ENCODE results near the gene SLC6A18.
"Not testable (repeated sequence)": the region's sequence is repeated elsewhere in the genome, so short reads cannot be mapped to it uniquely, and the experiment has no call there.

SLC6A18 gene

GRCh38 chr5:1280177-1281037 is 55.2 kb downstream of the SLC6A18 start:
- Histone ChIP-seq H3F3A (ENCODE audit: control insufficient read depth, insufficient read depth) (no peaks in the 10 kb centered on the region), H3K27me3 (ENCODE audit: control insufficient read depth, low read length) (no peaks in the 10 kb centered on the region), H3K27ac (ENCODE audit: low read depth, low read length) (no peak overlapping the region), H3K79me2 (ENCODE audit: control insufficient read depth, low read length) (peaks cover 87% of the 10 kb centered on the region), H3K4me3 (ENCODE audit: low read length) (no peak overlapping the region), H3K9me3 (ENCODE audit: control insufficient read depth, insufficient read depth, low read length) (no peaks in the 10 kb centered on the region), H3K4me2 (ENCODE audit: low read length) (no peak overlapping the region), H4K20me1 (ENCODE audit: control insufficient read depth, insufficient read depth, low read depth, low read length) (no peaks in the 10 kb centered on the region), H3K36me3 (ENCODE audit: control insufficient read depth, low read length) (peaks cover 63% of the 10 kb centered on the region), H3K9me2 (replicated peaks; ENCODE audit: control insufficient read depth, low read length) (no peaks in the 10 kb centered on the region), H3K4me1 (ENCODE audit: control insufficient read depth, low read length) (no peaks in the 10 kb centered on the region)
- TF ChIP-seq EZH2phosphoT487 (IDR thresholded peaks at IDR 0.05; ENCODE audit: borderline replicate concordance, low read length), result no peak
- TF ChIP-seq CTCF (IDR thresholded peaks at IDR 0.05; ENCODE audit: low read depth, low read length, poor library complexity, severe bottlenecking), result no peak

GRCh38 chr5:1281038-1281882 is 56.1 kb downstream of the SLC6A18 start:
- H4K20me1 ChIP-seq (ENCODE audit: control insufficient read depth, insufficient read depth, low read depth, low read length), result no peaks in the 10 kb centered on the region
- peaks cover 89% of the 10 kb centered on the region for H3K79me2 ChIP-seq (ENCODE audit: control insufficient read depth, low read length)
- no peaks in the 10 kb centered on the region for H3K9me2 ChIP-seq (replicated peaks; ENCODE audit: control insufficient read depth, low read length)
- H3K36me3 ChIP-seq (ENCODE audit: control insufficient read depth, low read length), result peaks cover 68% of the 10 kb centered on the region
- H3K4me3 ChIP-seq (ENCODE audit: low read length), result no peak overlapping the region
- H3K27me3 ChIP-seq (ENCODE audit: control insufficient read depth, low read length), result no peaks in the 10 kb centered on the region
- H3K4me1 ChIP-seq (ENCODE audit: control insufficient read depth, low read length), result no peaks in the 10 kb centered on the region
- no peak overlapping the region for H3K27ac ChIP-seq (ENCODE audit: low read depth, low read length)
- TF ChIP-seq EZH2phosphoT487 (IDR thresholded peaks at IDR 0.05; ENCODE audit: borderline replicate concordance, low read length), result no peak
- TF ChIP-seq CTCF (IDR thresholded peaks at IDR 0.05; ENCODE audit: low read depth, low read length, poor library complexity, severe bottlenecking), result no peak
- no peaks in the 10 kb centered on the region for H3F3A ChIP-seq (ENCODE audit: control insufficient read depth, insufficient read depth)
- H3K4me2 ChIP-seq (ENCODE audit: low read length), result no peak overlapping the region
- no peaks in the 10 kb centered on the region for H3K9me3 ChIP-seq (ENCODE audit: control insufficient read depth, insufficient read depth, low read length)

- Histone ChIP-seq H3K9me2 (replicated peaks; ENCODE audit: control insufficient read depth, low read length) (no peaks in the 10 kb centered on the region), H3K4me2 (ENCODE audit: low read length) (no peak overlapping the region), H3K9me3 (ENCODE audit: control insufficient read depth, insufficient read depth, low read length) (no peaks in the 10 kb centered on the region), H3K4me3 (ENCODE audit: low read length) (no peak overlapping the region), H4K20me1 (ENCODE audit: control insufficient read depth, insufficient read depth, low read depth, low read length) (no peaks in the 10 kb centered on the region), H3K4me1 (ENCODE audit: control insufficient read depth, low read length) (no peaks in the 10 kb centered on the region), H3K27me3 (ENCODE audit: control insufficient read depth, low read length) (no peaks in the 10 kb centered on the region), H3K27ac (ENCODE audit: low read depth, low read length) (no peak overlapping the region), H3K79me2 (ENCODE audit: control insufficient read depth, low read length) (peaks cover 89% of the 10 kb centered on the region), H3F3A (ENCODE audit: control insufficient read depth, insufficient read depth) (no peaks in the 10 kb centered on the region), H3K36me3 (ENCODE audit: control insufficient read depth, low read length) (peaks cover 67% of the 10 kb centered on the region)
- no peak for TF ChIP-seq CTCF (IDR thresholded peaks at IDR 0.05; ENCODE audit: low read depth, low read length, poor library complexity, severe bottlenecking)
- no peak for TF ChIP-seq EZH2phosphoT487 (IDR thresholded peaks at IDR 0.05; ENCODE audit: borderline replicate concordance, low read length)
Measured at GRCh38 chr5:1282131-1282992, 57.2 kb downstream of the SLC6A18 start.

GRCh38 chr5:1282993-1283728 is 58.0 kb downstream of the SLC6A18 start:
- not testable (repeated sequence) for H3K9me3 ChIP-seq (ENCODE audit: control insufficient read depth, insufficient read depth, low read length); H3K27me3 ChIP-seq (ENCODE audit: control insufficient read depth, low read length); H3K4me1 ChIP-seq (ENCODE audit: control insufficient read depth, low read length); H4K20me1 ChIP-seq (ENCODE audit: control insufficient read depth, insufficient read depth, low read depth, low read length); H3K9me2 ChIP-seq (replicated peaks; ENCODE audit: control insufficient read depth, low read length); H3K4me3 ChIP-seq (ENCODE audit: low read length); H3K27ac ChIP-seq (ENCODE audit: low read depth, low read length); H3K4me2 ChIP-seq (ENCODE audit: low read length); H3F3A ChIP-seq (ENCODE audit: control insufficient read depth, insufficient read depth)
- H3K79me2 ChIP-seq (ENCODE audit: control insufficient read depth, low read length), result peaks cover 89% of the 10 kb centered on the region
- H3K36me3 ChIP-seq (ENCODE audit: control insufficient read depth, low read length), result peaks cover 68% of the 10 kb centered on the region
